ENCODE measurements around the gene SREBF2.
A peak's percentile ranks its signal among the peaks of the same experiment; 100 is the strongest.

GRCh38 chr22:41946629-41947423 is 113.9 kb downstream of the SREBF2 start, which contains the start of gene CENPM:
- TF ChIP-seq DPF2 (CRISPR knock-in tag; IDR thresholded peaks at IDR 0.05; ENCODE audit: borderline replicate concordance, low read depth) (no peak), RNF219 (CRISPR knock-in tag; IDR thresholded peaks at IDR 0.05) (0 out of 2 replicates have a peak, but pooled peaks have one; percentile 31), ZNF280B (CRISPR knock-in tag; IDR thresholded peaks at IDR 0.05; ENCODE audit: borderline replicate concordance) (no peak; the same call in 1 of the 2 replicates), ZBTB25 (CRISPR knock-in tag; IDR thresholded peaks at IDR 0.05) (no peak), ATF1 (CRISPR knock-in tag; IDR thresholded peaks at IDR 0.05) (no peak), ZNF816 (CRISPR knock-in tag; IDR thresholded peaks at IDR 0.05; ENCODE audit: borderline replicate concordance) (peak; percentile 97; the same call in 1 of the 2 replicates), ZSCAN25 (CRISPR knock-in tag; IDR thresholded peaks at IDR 0.05) (no peak; the same call in 1 of the 2 replicates), THAP11 (CRISPR knock-in tag; IDR thresholded peaks at IDR 0.05) (peak; percentile 56), BRCA1 (CRISPR knock-in tag; IDR thresholded peaks at IDR 0.05) (peak; percentile 28; the same call in 1 of the 2 replicates), TCF7 (IDR thresholded peaks at IDR 0.05; ENCODE audit: low read depth) (no peak)

All from HepG2 (cell line).